K562 (cell line): ENCODE results near the gene CCDC137. TPM values are rescaled to one million over a fixed set of nuclear protein-coding genes. Genes with fewer than 3 reads are reported as not detected.

Experiments used
- ATAC-seq: fragments of 200-7000 bp; cut with Tn5 transposase; 3 replicates; pipeline ENCODE4 v1.9.1; 2020; ENCODE audit warnings: moderate library complexity
- BruUV-seq: library from RNA; stranded (reverse); fragments of 400-500 nt; replicated peaks from 2 replicates; lab custom pipeline; 2021; lab: Mats Ljungman, UMichigan
- CTCF ChIA-PET: fragments of 300-600 bp; formaldehyde crosslinking; extraction: SDS; loops from one replicate; lab custom pipeline; 2021; ENCODE audit warnings: low intra/inter-chr PET ratio; lab: Yijun Ruan, JAX
- POLR2A ChIA-PET: fragments of 300-600, 350-650 bp; sonication (Branson Sonifier 250); formaldehyde crosslinking; extraction: SDS; loops from one replicate; lab custom pipeline; 2021; ENCODE audit warnings: antibody characterized with exemption, inconsistent platforms; lab: Yijun Ruan, JAX
- DNase-seq, 4 experiments: peaks; one replicate each; pipeline versions ENCODE4 v3.0.0 to v3.0.0-alpha.2; 2011 to 2018; ENCODE audit warnings: low spot score in 3 of 4, mixed read lengths in 3 of 4; ENCODE audit errors: extremely low read depth in 1 of 4
- FAIRE-seq: peaks from 2 replicates; lab custom pipeline; 2011; peaks lifted over from hg19 to GRCh38; lab: Jason Lieb, UNC
- H2AFZ ChIP-seq: 2 replicates; pipeline ENCODE4 v1.6.0; 2011; ENCODE audit warnings: low read depth, low read length, control low read depth, inconsistent platforms
- H3K27ac ChIP-seq: fragments of 200-600 bp; 3 replicates; pipeline ENCODE4 v1.8.0; 2011; ENCODE audit warnings: low read depth, mild to moderate bottlenecking, control low read depth, inconsistent platforms, low read length, moderate library complexity, mixed read lengths; ENCODE audit errors: extremely low read depth
- H3K27me3 ChIP-seq, 2 experiments: fragments of 300-600 bp in 1 of 2; 2 replicates in 1 of 2; 3 replicates in 1 of 2; pipeline versions ENCODE4 v1.6.0 to v1.8.0; 2011; ENCODE audit warnings: inconsistent platforms in 2 of 2, low read length in 2 of 2, mild to moderate bottlenecking in 1 of 2, mixed read lengths in 1 of 2, moderate library complexity in 1 of 2; ENCODE audit not compliant: control insufficient read depth in 2 of 2, insufficient read depth in 2 of 2
- H3K36me3 ChIP-seq: fragments of 300-600 bp; 3 replicates; pipeline ENCODE4 v1.8.0; 2011; ENCODE audit warnings: mild to moderate bottlenecking, low read length, inconsistent platforms; ENCODE audit not compliant: control insufficient read depth, insufficient read depth
- H3K4me1 ChIP-seq, 2 experiments: fragments of 200-600 bp in 1 of 2; replicated peaks in 1 of 2; 2 replicates in 1 of 2; 3 replicates in 1 of 2; pipeline versions ENCODE4 v1.5.1 to v1.8.0; 2011; ENCODE audit warnings: inconsistent platforms in 2 of 2, low read length in 2 of 2, mild to moderate bottlenecking in 1 of 2, mixed read lengths in 1 of 2, moderate library complexity in 1 of 2; ENCODE audit not compliant: control insufficient read depth in 2 of 2, insufficient read depth in 2 of 2
- H3K4me2 ChIP-seq: 2 replicates; pipeline ENCODE4 v1.6.1; 2011; ENCODE audit warnings: low read length, control low read depth, inconsistent platforms, mixed read lengths; ENCODE audit not compliant: insufficient read depth
- H3K4me3 ChIP-seq: fragments of 200-600 bp; sonication (generic), shearing (Covaris generic); 2 replicates; pipeline ENCODE4 v1.5.1; 2016; ENCODE audit warnings: control low read depth, inconsistent platforms
- H3K79me2 ChIP-seq: fragments of 200-600 bp; 3 replicates; pipeline ENCODE4 v1.8.0; 2011; ENCODE audit warnings: low read length, inconsistent platforms; ENCODE audit not compliant: control insufficient read depth, insufficient read depth
- H3K9ac ChIP-seq, 2 experiments: 2 replicates each; pipeline versions ENCODE4 v1.6.0 to v1.6.1; 2011; ENCODE audit warnings: low read depth in 2 of 2, low read length in 2 of 2, control low read depth in 1 of 2, inconsistent platforms in 1 of 2, mild to moderate bottlenecking in 1 of 2, mixed read lengths in 1 of 2; ENCODE audit not compliant: insufficient read depth in 1 of 2
- H3K9me1 ChIP-seq: one replicate; pipeline ENCODE4 v1.6.0; 2011; ENCODE audit warnings: inconsistent platforms, mild to moderate bottlenecking, low read length, moderate library complexity; ENCODE audit not compliant: control insufficient read depth, insufficient read depth
- H3K9me3 ChIP-seq: replicated peaks from 2 replicates; pipeline ENCODE4 v1.5.1; 2011; ENCODE audit warnings: low read depth, low read length, inconsistent platforms; ENCODE audit not compliant: control insufficient read depth, insufficient read depth
- H4K20me1 ChIP-seq: replicated peaks from 2 replicates; pipeline ENCODE4 v1.6.1; 2011; ENCODE audit warnings: low read length, inconsistent platforms, mixed read lengths; ENCODE audit not compliant: control insufficient read depth, insufficient read depth
- JUN ChIP-seq, 2 experiments: sonication (generic) in 1 of 2; formaldehyde crosslinking in 1 of 2; IDR thresholded peaks; 2 replicates each; pipeline versions ENCODE4 v1.6.1 to v1.8.0; 2012 to 2022; ENCODE audit warnings: borderline replicate concordance in 2 of 2, mild to moderate bottlenecking in 2 of 2, improper control_type of control experiment in 1 of 2, low read depth in 1 of 2, low read length in 1 of 2, missing genetic modification reagents in 1 of 2
- RBFOX2 ChIP-seq: fragments of 200-400 bp; formaldehyde crosslinking; IDR thresholded peaks from 2 replicates; pipeline ENCODE4 v1.6.1; 2017; ENCODE audit warnings: low read depth, mild to moderate bottlenecking, low read length, moderate library complexity
- ZBTB33 ChIP-seq: sonication (generic); formaldehyde crosslinking; IDR thresholded peaks from 2 replicates; pipeline ENCODE4 v1.8.1; 2023; ENCODE audit warnings: mild to moderate bottlenecking, missing genetic modification reagents
- WGBS: fragments of 100-300 bp; shearing (Covaris generic); methylation state at CpG from one replicate; pipeline ENCODE4 v1.1.6; 2016; ENCODE audit warnings: low coverage, mixed read lengths; ENCODE audit not compliant: insufficient coverage; ENCODE audit errors: missing lambda C conversion rate; 5-methylcytosine and 5-hydroxymethylcytosine counted together
- in situ Hi-C: fragments of 300-500 bp; cut with MboI; formaldehyde crosslinking; loops from 4 replicates; pipeline ENCODE4 v1.15.0; 2018; ENCODE audit warnings: inconsistent platforms, mixed read lengths
- intact Hi-C: fragments of 100-400 bp; cut with micrococcal nuclease; formaldehyde crosslinking; loops from 2 replicates; pipeline ENCODE4 v1.14.2; 2022
- polyA plus RNA-seq, 8 experiments: library from polyadenylated mRNA; depleted of rRNA in 4 of 8; stranded (reverse) in 5 of 8; unstranded in 3 of 8; fragments of >200 nt; fragmentation: Nextera tagmentation in 2 of 8; fragmentation: Illumina TruSeq in 1 of 8; extraction: Ambion mirVana in 2 of 8; extraction: Trizol in 1 of 8; gene quantifications; 2 replicates each; pipeline versions ENCODE4 v1.2.1 to v1.2.3, GENCODE V29; 2011 to 2014; ENCODE audit warnings: inconsistent platforms in 1 of 8, missing spikeins in 1 of 8
- total RNA-seq, 7 experiments: library from RNA; depleted of rRNA in 6 of 7; stranded (reverse); fragments of >200 nt in 6 of 7; fragmentation: Illumina TruSeq in 2 of 7; extraction: Trizol in 2 of 7; gene quantifications; 2 replicates each; pipeline versions ENCODE4 v1.2.1 to v1.2.3, GENCODE V29; 2011 to 2021; ENCODE audit warnings: low replicate concordance in 1 of 7

CCDC137 gene
- total and polyA plus RNA-seq, 9 of the 15 experiments (the other 6 are each of a cell fraction or from before 2014, with no cell fraction given), result 2.3 to 68.1 (median 38.3) TPM

GRCh38 chr17:81695801-81696200, 29.3 kb downstream of the CCDC137 start:
- in situ Hi-C loops (no loop called here), intact Hi-C loops (no loop called here)
- Histone ChIP-seq H3K9me1 (no peaks in the 10 kb centered on the region), H3K9ac (no peak overlapping the region; a peak in 1 of 4 replicates), H4K20me1 (0 out of 2 replicates have a peak, but pooled peaks cover 5% of the 10 kb centered on the region), H3K9me3 (no peaks in the 10 kb centered on the region), H3K4me2 (no peak overlapping the region), H3K4me3 (no peak overlapping the region), H2AFZ (no peak overlapping the region), H3K27ac (no peak overlapping the region), H3K79me2 (peaks cover 7% of the 10 kb centered on the region), H3K4me1 (peaks cover 0 to 47% of the 10 kb centered on the region in 2 experiments; a peak in 2 of 5 replicates), H3K27me3 (no peaks in the 10 kb centered on the region), H3K36me3 (peaks cover 96% of the 10 kb centered on the region)
- no peak for FAIRE-seq
- peak; percentile 14; the same call in 1 of the 2 replicates for TF ChIP-seq ZBTB33
- no peak for TF ChIP-seq JUN (IDR thresholded peaks at IDR 0.05; ENCODE audit: borderline replicate concordance, low read depth, low read length)
- no peak for TF ChIP-seq JUN (CRISPR knock-in tag; IDR thresholded peaks at IDR 0.05; ENCODE audit: borderline replicate concordance)
- peak; percentile 61 for TF ChIP-seq RBFOX2
- WGBS, result 94% methylated on average over 16 of the region's 22 CpGs
- no TSS peak for BruUV-seq
- no peak for ATAC-seq
- DNase-seq, result no peak
- ChIA-PET CTCF (no interaction called here), POLR2A (interaction anchor here (0.6 to 2.4 kb wide), 5 partner anchors 11 to 29 kb away, joined by 3 to 24 read pairs (median 3); partner anchors contain the start of genes ARL16 and HGS)
